IMR-90 (cell line): ENCODE data around the gene NR6A1. TPM values are rescaled to one million over a fixed set of nuclear protein-coding genes. Genes with fewer than 3 reads are reported as not detected.

Experiments used
- ATAC-seq: fragments of 200-7000 bp; cut with Tn5 transposase; 2 replicates; pipeline ENCODE4 v1.9.1; 2020; ENCODE audit warnings: low read depth, mild to moderate bottlenecking, moderate library complexity
- BruUV-seq: library from RNA; stranded (reverse); fragments of 400-500 nt; replicated peaks from 2 replicates; lab custom pipeline; 2021; lab: Mats Ljungman, UMichigan
- CTCF ChIA-PET: fragments of 300-600 bp; formaldehyde crosslinking; extraction: SDS; loops from one replicate; lab custom pipeline; 2021; ENCODE audit warnings: antibody characterized with exemption; lab: Yijun Ruan, JAX
- POLR2A ChIA-PET: fragments of 300-600 bp; sonication (Branson Sonifier 250); formaldehyde crosslinking; loops from one replicate; lab custom pipeline; 2022; ENCODE audit warnings: antibody characterized with exemption; ENCODE audit not compliant: unreplicated experiment; lab: Charles Lee
- DNase-seq: peaks from one replicate; pipeline ENCODE4 v3.0.0; 2013
- H2AFZ ChIP-seq: replicated peaks from 2 replicates; pipeline ENCODE3; 2013; ENCODE audit warnings: low read length, mild to moderate bottlenecking; ENCODE audit not compliant: poor library complexity
- H2AK5ac ChIP-seq: 2 replicates; pipeline ENCODE4 v1.6.1; 2013; ENCODE audit warnings: low read depth, low read length, inconsistent platforms
- H2AK9ac ChIP-seq: replicated peaks from 2 replicates; pipeline ENCODE3; 2013; ENCODE audit warnings: mild to moderate bottlenecking, low read depth, low read length, moderate library complexity; ENCODE audit not compliant: poor library complexity
- H2BK120ac ChIP-seq: 2 replicates; pipeline ENCODE4 v1.6.1; 2013; ENCODE audit warnings: low read depth, low read length, inconsistent platforms
- H2BK15ac ChIP-seq: 3 replicates; pipeline ENCODE4 v1.6.1; 2013; ENCODE audit warnings: low read depth, low read length, inconsistent platforms
- H2BK20ac ChIP-seq: 2 replicates; pipeline ENCODE4 v1.6.1; 2013; ENCODE audit warnings: low read depth, mild to moderate bottlenecking, inconsistent platforms, low read length, moderate library complexity
- H2BK5ac ChIP-seq: 2 replicates; pipeline ENCODE4 v1.6.1; 2013; ENCODE audit warnings: mild to moderate bottlenecking, low read depth, low read length, inconsistent platforms; ENCODE audit not compliant: poor library complexity, severe bottlenecking
- H3K14ac ChIP-seq: replicated peaks from 2 replicates; pipeline ENCODE4 v1.6.1; 2013; ENCODE audit warnings: low read depth, low read length, inconsistent platforms
- H3K18ac ChIP-seq: 2 replicates; pipeline ENCODE4 v1.6.1; 2013; ENCODE audit warnings: low read depth, low read length, control low read depth
- H3K23ac ChIP-seq: 2 replicates; pipeline ENCODE4 v1.6.1; 2013; ENCODE audit warnings: low read depth, low read length, inconsistent platforms
- H3K27ac ChIP-seq: 2 replicates; pipeline ENCODE4 v1.5.1; 2013; ENCODE audit warnings: mild to moderate bottlenecking, control low read depth, low read length; ENCODE audit not compliant: insufficient read depth
- H3K27me3 ChIP-seq: 2 replicates; pipeline ENCODE4 v1.6.1; 2013; ENCODE audit warnings: low read length; ENCODE audit not compliant: control insufficient read depth, insufficient read depth
- H3K36me3 ChIP-seq: 2 replicates; pipeline ENCODE4 v1.6.1; 2013; ENCODE audit warnings: low read length, mixed read lengths; ENCODE audit not compliant: control insufficient read depth, insufficient read depth
- H3K4ac ChIP-seq: 2 replicates; pipeline ENCODE4 v1.6.1; 2013; ENCODE audit warnings: low read depth, low read length, inconsistent platforms
- H3K4me1 ChIP-seq: 2 replicates; pipeline ENCODE4 v1.6.1; 2013; ENCODE audit warnings: low read length, mixed read lengths; ENCODE audit not compliant: control insufficient read depth, insufficient read depth
- H3K4me2 ChIP-seq: 2 replicates; pipeline ENCODE4 v1.6.1; 2013; ENCODE audit warnings: low read depth, mild to moderate bottlenecking, control low read depth, low read length, moderate library complexity
- H3K4me3 ChIP-seq: 2 replicates; pipeline ENCODE4 v1.5.1; 2013; ENCODE audit warnings: low read depth, mild to moderate bottlenecking, control low read depth, low read length, moderate library complexity; ENCODE audit not compliant: insufficient read depth
- H3K56ac ChIP-seq: 2 replicates; pipeline ENCODE4 v1.6.1; 2013; ENCODE audit warnings: low read length, inconsistent platforms; ENCODE audit not compliant: insufficient read depth; ENCODE audit errors: extremely low read depth
- H3K79me1 ChIP-seq, 2 experiments: 2 replicates each; pipeline ENCODE4 v1.6.1; 2013; ENCODE audit warnings: low read length in 2 of 2, inconsistent platforms in 1 of 2, low read depth in 1 of 2
- H3K9ac ChIP-seq: 2 replicates; pipeline ENCODE4 v1.6.1; 2013; ENCODE audit warnings: low read depth, low read length, control low read depth
- H3K9me1 ChIP-seq: 2 replicates; pipeline ENCODE4 v1.6.1; 2013; ENCODE audit warnings: low read length, inconsistent platforms; ENCODE audit not compliant: insufficient read depth
- H3K9me3 ChIP-seq: 2 replicates; pipeline ENCODE4 v1.6.1; 2013; ENCODE audit warnings: low read length; ENCODE audit not compliant: control insufficient read depth, insufficient read depth
- H4K20me1 ChIP-seq: 2 replicates; pipeline ENCODE4 v1.6.1; 2013; ENCODE audit warnings: low read length, inconsistent platforms; ENCODE audit not compliant: insufficient read depth
- H4K5ac ChIP-seq: 2 replicates; pipeline ENCODE4 v1.6.1; 2013; ENCODE audit warnings: mild to moderate bottlenecking, low read depth, low read length, control low read depth
- H4K8ac ChIP-seq, 2 experiments: 2 replicates each; pipeline ENCODE4 v1.6.1; 2013; ENCODE audit warnings: low read depth in 2 of 2, low read length in 2 of 2, control low read depth in 1 of 2, inconsistent platforms in 1 of 2
- H4K91ac ChIP-seq: 2 replicates; pipeline ENCODE4 v1.6.1; 2013; ENCODE audit warnings: low read depth, low read length, inconsistent platforms; ENCODE audit not compliant: insufficient read depth
- BHLHE40 ChIP-seq: fragments of 150-350 bp; IDR thresholded peaks from 2 replicates; pipeline ENCODE4 v1.6.1; 2016; ENCODE audit warnings: mild to moderate bottlenecking, low read depth, low read length
- CEBPB ChIP-seq: IDR thresholded peaks from 2 replicates; pipeline ENCODE4 v1.6.1; 2012; ENCODE audit warnings: low read depth, low read length, improper control_type of control experiment
- CHD1 ChIP-seq: IDR thresholded peaks from 2 replicates; pipeline ENCODE4 v1.6.1; 2012; ENCODE audit warnings: low read depth, low read length, improper control_type of control experiment
- FOS ChIP-seq: fragments of 150-350 bp; IDR thresholded peaks from 2 replicates; pipeline ENCODE4 v1.6.1; 2016; ENCODE audit warnings: low read depth, low read length
- MAFK ChIP-seq: IDR thresholded peaks from 2 replicates; pipeline ENCODE4 v1.6.1; 2012; ENCODE audit warnings: low read depth, low read length, improper control_type of control experiment
- MXI1 ChIP-seq: IDR thresholded peaks from 2 replicates; pipeline ENCODE4 v1.6.1; 2012; ENCODE audit warnings: low read depth, mild to moderate bottlenecking, low read length, moderate library complexity, borderline replicate concordance
- NFE2L2 ChIP-seq: fragments of 150-350 bp; IDR thresholded peaks from 2 replicates; pipeline ENCODE4 v1.6.1; 2016; ENCODE audit warnings: low read depth, mild to moderate bottlenecking, low read length
- POLR2A ChIP-seq: IDR thresholded peaks from 2 replicates; pipeline ENCODE4 v1.6.1; 2012; ENCODE audit warnings: mild to moderate bottlenecking, low read depth, low read length
- RAD21 ChIP-seq: IDR thresholded peaks from 2 replicates; pipeline ENCODE4 v1.6.1; 2012; ENCODE audit warnings: low read length, improper control_type of control experiment
- SMC3 ChIP-seq: fragments of 150-350 bp; IDR thresholded peaks from 2 replicates; pipeline ENCODE4 v1.6.1; 2016; ENCODE audit warnings: low read depth, mild to moderate bottlenecking, antibody characterized with exemption, low read length, moderate library complexity
- USF2 ChIP-seq: fragments of 150-350 bp; IDR thresholded peaks from 2 replicates; pipeline ENCODE4 v1.6.1; 2017; ENCODE audit warnings: mild to moderate bottlenecking, antibody characterized with exemption, low read length, low read depth
- WGBS, 2 experiments: methylation state at CpG; one replicate each; pipeline versions ENCODE4 v1.1.5 to v1.1.7; 2013; ENCODE audit warnings: missing lambda C conversion rate in 2 of 2; ENCODE audit not compliant: insufficient read length in 1 of 2; ENCODE audit errors: extremely low coverage in 2 of 2; 5-methylcytosine and 5-hydroxymethylcytosine counted together
- dilution Hi-C: fragments of 300-500 bp; cut with HindIII; formaldehyde crosslinking; loops from one replicate; pipeline ENCODE4 v1.14.3; 2018; ENCODE audit warnings: low sequenced_read_pairs; ENCODE audit not compliant: unreplicated experiment
- in situ Hi-C: fragments of 300-500 bp; cut with MboI; formaldehyde crosslinking; loops from 3 replicates; pipeline ENCODE4 v1.14.3; 2019; ENCODE audit warnings: low sequenced_read_pairs, inconsistent platforms, mixed read lengths
- intact Hi-C: fragments of 100-400 bp; cut with micrococcal nuclease; formaldehyde crosslinking; loops from 2 replicates; pipeline ENCODE4 v1.10.0; 2022
- polyA plus RNA-seq, 3 experiments: library from polyadenylated mRNA; depleted of rRNA; stranded (reverse); fragments of >200 nt; gene quantifications; 2 replicates each; pipeline ENCODE4 v1.2.3, GENCODE V29; 2012; ENCODE audit warnings: low replicate concordance in 1 of 3
- total RNA-seq: library from RNA; depleted of rRNA; stranded (reverse); fragments of >200 nt; gene quantifications from 2 replicates; pipeline ENCODE4 v1.2.3, GENCODE V29; 2012

Gene NR6A1
- total and polyA plus RNA-seq, 2 of the 4 experiments (the other 2 are of a cell fraction) = 0.14 to 0.36 TPM

- H3K14ac ChIP-seq = peak overlapping the region; percentile 53; the same call in 1 of the 2 replicates
- H3K9ac ChIP-seq = no peak overlapping the region
- H3K4ac ChIP-seq = peak overlapping the region; percentile 48; the same call in 1 of the 2 replicates
- H3K23ac ChIP-seq = peak overlapping the region; percentile 44; the same call in 1 of the 2 replicates
- no peak overlapping the region for H3K56ac ChIP-seq
- in situ Hi-C loops = no loop called here
- H2BK120ac ChIP-seq = peak overlapping the region; percentile 63
- H2BK20ac ChIP-seq = peak overlapping the region; percentile 48; the same call in 1 of the 2 replicates
- POLR2A ChIA-PET = no interaction called here
- no peak overlapping the region for H4K5ac ChIP-seq
- H2AK5ac ChIP-seq = peak overlapping the region; percentile 93
- H2BK15ac ChIP-seq = peak overlapping the region; percentile 44; the same call in 1 of the 3 replicates
- no peaks in the 10 kb centered on the region for H3K79me1 ChIP-seq
- peaks cover 11% of the 10 kb centered on the region for H3K4me1 ChIP-seq
- no peaks in the 10 kb centered on the region for H3K9me3 ChIP-seq
- H3K27me3 ChIP-seq = no peaks in the 10 kb centered on the region
- 50% methylated on average over 7 of the region's 18 CpGs; no CpG with 5 or more reads in 1 of the 2 experiments for WGBS, 2 experiments
- dilution Hi-C loops = no loop called here
- H3K18ac ChIP-seq = no peak overlapping the region
- intact Hi-C loops = loop anchor here (1.0 kb wide), 1 partner anchor 10 kb away; no protein-coding TSS in a partner anchor
- no peak for TF ChIP-seq CHD1
- no peak for TF ChIP-seq SMC3
- peak; percentile 24; the same call in 1 of the 2 replicates for TF ChIP-seq BHLHE40
- TF ChIP-seq CEBPB = no peak
- TF ChIP-seq POLR2A = no peak
- TF ChIP-seq MAFK = no peak
- peak; percentile 57; the same call in 1 of the 2 replicates for TF ChIP-seq FOS
- TF ChIP-seq MXI1 = no peak
- TF ChIP-seq USF2 = peak; percentile 28; the same call in 1 of the 2 replicates
- TF ChIP-seq RAD21 = no peak
- TF ChIP-seq NFE2L2 = no peak
- no peak overlapping the region for H3K4me2 ChIP-seq
- H3K4me3 ChIP-seq = no peak overlapping the region
- H3K9me1 ChIP-seq = peaks cover 9% of the 10 kb centered on the region; the same call in 1 of the 2 replicates
- H4K91ac ChIP-seq = peak overlapping the region; percentile 44; the same call in 1 of the 2 replicates
- H2AK9ac ChIP-seq = peak overlapping the region; percentile 4
- DNase-seq = peak; percentile 74
- ATAC-seq = peak; percentile 73
- no peaks in the 10 kb centered on the region for H4K20me1 ChIP-seq
- H4K8ac ChIP-seq = peak overlapping the region; percentile 43 to 57; a peak in 1 of 4 replicates
- CTCF ChIA-PET = interaction anchor here (0.6 kb wide), 1 partner anchor 78 kb away, joined by 6 read pairs; no protein-coding TSS in a partner anchor
- H3K36me3 ChIP-seq = no peaks in the 10 kb centered on the region
- BruUV-seq = no TSS peak
- peak overlapping the region; percentile 65 for H2AFZ ChIP-seq
- H2BK5ac ChIP-seq = no peak overlapping the region
- no peak overlapping the region for H3K27ac ChIP-seq
These were observed 47.5 kb upstream of the NR6A1 start for GRCh38 chr9:124818431-124819281.
